ENCODE measurements around the gene ZBTB2. TPM values are rescaled to one million over a fixed set of nuclear protein-coding genes. Genes with fewer than 3 reads are reported as not detected.
"Not testable (repeated sequence)": the region's sequence is repeated elsewhere in the genome, so short reads cannot be mapped to it uniquely, and the experiment has no call there.

ZBTB2 gene
- total RNA-seq, 1 donor from 2014 or later, result 17.5 TPM

GRCh38 chr6:151351146-151351700 is 40.1 kb downstream of the ZBTB2 start:
- H3K4me1 Mint-ChIP-seq, result peaks cover 13% of the 10 kb centered on the region
- no peak overlapping the region for H3K4me3 Mint-ChIP-seq
- H3K27me3 Mint-ChIP-seq (ENCODE audit: low read depth), result no peaks in the 10 kb centered on the region
- H3K36me3 Mint-ChIP-seq (ENCODE audit: low read depth), result peaks cover 30% of the 10 kb centered on the region
- H3K9me3 Mint-ChIP-seq, result no peaks in the 10 kb centered on the region
- TF ChIP-seq CTCF (conservative IDR thresholded peaks at IDR 0.05), result no peak
- no peak for DNase-seq (ENCODE audit: low read depth, low spot score)
- H3K27ac Mint-ChIP-seq (ENCODE audit: unreplicated experiment), result no peak overlapping the region

GRCh38 chr6:151350442-151351145 is 40.8 kb downstream of the ZBTB2 start:
- H3K27me3 Mint-ChIP-seq (ENCODE audit: low read depth), result no peaks in the 10 kb centered on the region
- DNase-seq (ENCODE audit: low read depth, low spot score), result no peak
- peak overlapping the region; percentile 7 for H3K27ac Mint-ChIP-seq (ENCODE audit: unreplicated experiment)
- H3K4me3 Mint-ChIP-seq, result no peak overlapping the region
- H3K36me3 Mint-ChIP-seq (ENCODE audit: low read depth), result peaks cover 29% of the 10 kb centered on the region
- peaks cover 19% of the 10 kb centered on the region for H3K4me1 Mint-ChIP-seq
- TF ChIP-seq CTCF (conservative IDR thresholded peaks at IDR 0.05), result no peak
- no peaks in the 10 kb centered on the region for H3K9me3 Mint-ChIP-seq

GRCh38 chr6:151349651-151350270 is 41.6 kb downstream of the ZBTB2 start:
- Mint-ChIP-seq H3K36me3 (ENCODE audit: low read depth) (peaks cover 25% of the 10 kb centered on the region), H3K4me1 (peaks cover 19% of the 10 kb centered on the region), H3K27ac (ENCODE audit: unreplicated experiment) (peak overlapping the region; percentile 7), H3K9me3 (no peaks in the 10 kb centered on the region), H3K27me3 (ENCODE audit: low read depth) (no peaks in the 10 kb centered on the region), H3K4me3 (no peak overlapping the region)
- no peak for DNase-seq (ENCODE audit: low read depth, low spot score)
- no peak for TF ChIP-seq CTCF (conservative IDR thresholded peaks at IDR 0.05)

GRCh38 chr6:151342750-151343149 is 48.6 kb downstream of the ZBTB2 start:
- H3K27me3 Mint-ChIP-seq (ENCODE audit: low read depth); H3K27ac Mint-ChIP-seq (ENCODE audit: unreplicated experiment); H3K9me3 Mint-ChIP-seq; DNase-seq (ENCODE audit: low read depth, low spot score); H3K36me3 Mint-ChIP-seq (ENCODE audit: low read depth); H3K4me3 Mint-ChIP-seq: not testable (repeated sequence)
- peaks cover 44% of the 10 kb centered on the region for H3K4me1 Mint-ChIP-seq

- Mint-ChIP-seq H3K36me3 (ENCODE audit: low read depth) (peaks cover 6% of the 10 kb centered on the region), H3K4me3 (no peak overlapping the region), H3K27me3 (ENCODE audit: low read depth) (no peaks in the 10 kb centered on the region), H3K4me1 (peaks cover 36% of the 10 kb centered on the region), H3K27ac (ENCODE audit: unreplicated experiment) (no peak overlapping the region), H3K9me3 (no peaks in the 10 kb centered on the region)
- no peak for TF ChIP-seq CTCF (conservative IDR thresholded peaks at IDR 0.05)
- DNase-seq (ENCODE audit: low read depth, low spot score), result no peak
These were observed 49.7 kb downstream of the ZBTB2 start for GRCh38 chr6:151341476-151342195.
